Astrocyte (in vitro differentiated cells and primary cell): Measurements from ENCODE around the gene AGPAT3.

Source experiments
- EZH2 ChIP-seq: IDR thresholded peaks from 2 replicates; pipeline ENCODE4 v1.6.1; 2012; ENCODE audit warnings: mild to moderate bottlenecking, low read length, inconsistent platforms; ENCODE audit not compliant: insufficient read depth
- TF ChIP-seq, protein P1 (sequence below): IDR thresholded peaks from 2 replicates; pipeline ENCODE4 v1.5.1; 2011; ENCODE audit warnings: low read depth, mild to moderate bottlenecking, inconsistent platforms, low read length, moderate library complexity; ENCODE audit not compliant: insufficient read depth

GRCh38 chr21:43988016-43988415 is 123.0 kb downstream of the AGPAT3 start:
- TF ChIP-seq, protein P1, sequence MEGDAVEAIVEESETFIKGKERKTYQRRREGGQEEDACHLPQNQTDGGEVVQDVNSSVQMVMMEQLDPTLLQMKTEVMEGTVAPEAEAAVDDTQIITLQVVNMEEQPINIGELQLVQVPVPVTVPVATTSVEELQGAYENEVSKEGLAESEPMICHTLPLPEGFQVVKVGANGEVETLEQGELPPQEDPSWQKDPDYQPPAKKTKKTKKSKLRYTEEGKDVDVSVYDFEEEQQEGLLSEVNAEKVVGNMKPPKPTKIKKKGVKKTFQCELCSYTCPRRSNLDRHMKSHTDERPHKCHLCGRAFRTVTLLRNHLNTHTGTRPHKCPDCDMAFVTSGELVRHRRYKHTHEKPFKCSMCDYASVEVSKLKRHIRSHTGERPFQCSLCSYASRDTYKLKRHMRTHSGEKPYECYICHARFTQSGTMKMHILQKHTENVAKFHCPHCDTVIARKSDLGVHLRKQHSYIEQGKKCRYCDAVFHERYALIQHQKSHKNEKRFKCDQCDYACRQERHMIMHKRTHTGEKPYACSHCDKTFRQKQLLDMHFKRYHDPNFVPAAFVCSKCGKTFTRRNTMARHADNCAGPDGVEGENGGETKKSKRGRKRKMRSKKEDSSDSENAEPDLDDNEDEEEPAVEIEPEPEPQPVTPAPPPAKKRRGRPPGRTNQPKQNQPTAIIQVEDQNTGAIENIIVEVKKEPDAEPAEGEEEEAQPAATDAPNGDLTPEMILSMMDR, result no peak
- TF ChIP-seq EZH2, result no peak
